Measurements from ENCODE around the gene AMER3.

DNA sequence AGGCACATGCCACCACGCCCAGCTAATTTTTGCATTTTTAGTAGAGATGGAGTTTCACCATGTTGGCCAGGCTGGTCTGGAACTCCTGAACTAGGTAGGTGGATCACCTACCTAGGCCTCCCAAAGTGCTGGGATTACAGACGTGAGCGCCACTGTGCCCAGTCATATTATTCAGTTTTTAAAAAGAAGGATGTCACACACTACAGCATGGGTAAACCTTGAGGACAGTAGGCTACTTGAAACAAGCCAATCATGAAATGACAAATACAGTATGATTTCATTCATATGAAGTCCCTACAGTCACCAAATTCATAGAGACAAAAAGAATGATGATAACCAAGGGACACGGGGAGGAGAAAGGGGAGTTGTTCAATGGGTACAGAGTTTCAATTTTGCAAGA lies 50.3 kb downstream of the AMER3 start:
- TF ChIP-seq YY1 (IDR thresholded peaks at IDR 0.05; ENCODE audit: insufficient read depth, insufficient read length) (no peak), SUZ12 (IDR thresholded peaks at IDR 0.05; ENCODE audit: extremely low read depth, insufficient read depth, insufficient read length) (no peak)

All from NT2/D1 (cell line).